GM19468 (cell line): Measurements from ENCODE around the gene EVA1C.
"Not testable (repeated sequence)": the region's sequence is repeated elsewhere in the genome, so short reads cannot be mapped to it uniquely, and the experiment has no call there.

ENCODE experiments used
- ATAC-seq: cut with Tn5 transposase; IDR thresholded peaks from one replicate; pipeline ENCODE4 v1.9.1; 2021; ENCODE audit warnings: mild to moderate bottlenecking, moderate library complexity, moderate number of reproducible peaks; ENCODE audit not compliant: unreplicated experiment; ENCODE audit errors: extremely low read depth

Gene EVA1C

DNA sequence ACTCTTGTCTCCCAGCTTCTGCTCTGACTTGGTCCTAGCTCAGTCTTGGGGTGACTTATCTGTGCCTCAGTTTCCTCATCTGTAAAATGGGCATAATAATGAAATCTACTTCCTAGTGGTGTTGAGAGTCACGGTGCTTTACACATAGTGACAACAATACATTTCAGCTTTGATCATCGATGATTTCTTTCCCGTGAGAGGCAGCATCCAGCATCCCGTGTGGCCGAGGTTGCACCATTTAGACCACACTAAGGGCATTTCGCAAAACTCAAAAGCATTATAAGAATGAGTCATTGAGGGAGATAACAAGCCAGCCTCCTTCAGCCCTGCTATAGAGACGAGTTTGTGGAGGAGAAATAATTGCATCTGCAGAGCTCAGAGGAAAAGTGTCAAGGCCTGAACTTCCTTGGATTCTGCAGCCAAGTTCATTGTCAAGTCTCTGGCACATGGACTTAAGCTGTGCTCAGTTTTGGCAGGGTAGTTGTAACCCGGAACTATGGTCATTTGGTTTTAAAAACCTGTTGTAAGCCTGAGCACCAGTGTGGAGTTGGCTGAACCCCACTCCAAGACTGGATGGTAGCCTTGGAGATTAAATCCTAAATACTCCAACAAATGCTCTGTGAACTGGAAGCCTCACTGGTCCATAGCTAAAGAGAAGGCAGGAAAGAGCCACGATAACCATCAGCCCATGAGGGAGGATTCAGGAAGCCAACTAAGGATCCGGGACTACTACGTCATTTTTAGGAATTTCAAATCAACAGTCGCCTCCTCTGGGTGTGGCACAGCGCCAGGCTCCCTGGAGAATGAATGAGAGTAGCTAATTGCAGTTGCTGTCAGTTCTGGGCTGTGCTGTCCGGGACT is 108.6 kb downstream of the EVA1C start:
- no peak for ATAC-seq

DNA sequence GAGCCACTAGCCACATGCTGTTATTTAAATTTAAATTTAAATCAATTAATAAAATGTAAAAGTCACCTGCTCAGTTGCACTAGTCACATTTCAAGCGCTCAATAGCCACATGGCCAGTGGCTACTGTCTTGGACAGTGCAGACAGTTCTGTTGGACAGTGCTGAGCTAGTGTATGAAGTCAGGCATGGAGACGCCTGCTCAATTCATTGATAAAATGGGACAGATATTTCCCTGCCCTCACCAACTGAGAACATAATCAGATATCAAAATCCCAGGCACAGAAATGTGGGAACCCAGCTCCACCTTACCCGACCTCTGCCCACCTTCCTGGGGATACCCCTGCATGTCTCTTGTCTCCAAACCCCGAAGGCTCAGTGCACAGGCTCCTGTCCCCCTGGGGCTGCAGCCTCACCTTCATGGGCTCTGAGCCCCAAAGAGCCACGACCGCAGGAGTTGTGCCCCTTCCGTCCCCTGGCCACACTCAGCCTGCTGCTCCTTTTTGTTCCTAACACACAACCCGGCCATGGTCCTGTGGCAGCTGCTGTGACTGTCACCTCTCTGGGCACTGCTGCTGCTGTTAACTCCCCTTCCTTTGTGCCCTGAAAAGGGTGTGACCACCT is 109.3 kb downstream of the EVA1C start:
- no peak for ATAC-seq

DNA sequence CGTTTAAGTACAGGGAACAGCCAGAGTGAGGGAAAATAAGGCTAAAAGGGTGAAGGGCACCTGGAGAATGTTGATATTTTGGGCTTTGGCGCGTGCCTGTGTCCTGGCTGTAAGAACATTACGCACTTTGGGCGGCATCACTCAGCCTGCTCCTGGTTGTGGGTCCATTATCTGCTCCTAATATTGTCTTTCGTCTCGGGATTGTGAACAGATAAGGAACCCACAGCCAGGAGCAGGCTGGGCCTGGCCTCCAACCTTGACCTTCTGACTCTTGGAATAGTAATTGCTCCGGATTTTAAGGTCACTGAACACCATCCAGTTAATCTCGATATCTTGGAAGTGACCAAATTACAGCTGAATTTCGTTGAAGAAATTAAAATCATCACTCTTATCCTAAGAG is 111.0 kb downstream of the EVA1C start:
- no peak for ATAC-seq

- no peak for ATAC-seq
Observed at GRCh38 chr21:32523988-32524719, 111.6 kb downstream of the EVA1C start.

DNA sequence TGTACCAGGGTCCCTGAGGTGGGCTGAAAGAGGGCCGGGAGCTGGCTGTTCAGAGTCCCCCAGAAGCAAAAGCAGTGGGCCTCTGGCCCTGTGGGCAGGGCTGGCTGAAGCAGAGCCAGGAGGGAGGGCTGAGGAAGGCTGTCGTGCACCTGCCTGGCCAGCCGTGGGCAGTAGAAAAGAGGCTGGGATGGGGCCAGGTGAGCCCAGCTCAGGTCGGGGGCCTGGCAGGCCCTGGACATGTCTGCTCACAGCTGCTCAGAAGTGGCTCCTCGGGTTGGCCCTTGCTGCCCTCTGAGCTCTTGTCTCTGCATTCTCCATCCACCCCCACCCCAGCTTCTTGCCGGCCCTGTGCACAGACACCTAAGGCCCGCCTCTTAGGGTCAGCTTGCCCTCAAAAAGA is 112.8 kb downstream of the EVA1C start:
- ATAC-seq: no peak

- ATAC-seq: no peak
Observed at GRCh38 chr21:32529679-32530078, 117.2 kb downstream of the EVA1C start.

DNA sequence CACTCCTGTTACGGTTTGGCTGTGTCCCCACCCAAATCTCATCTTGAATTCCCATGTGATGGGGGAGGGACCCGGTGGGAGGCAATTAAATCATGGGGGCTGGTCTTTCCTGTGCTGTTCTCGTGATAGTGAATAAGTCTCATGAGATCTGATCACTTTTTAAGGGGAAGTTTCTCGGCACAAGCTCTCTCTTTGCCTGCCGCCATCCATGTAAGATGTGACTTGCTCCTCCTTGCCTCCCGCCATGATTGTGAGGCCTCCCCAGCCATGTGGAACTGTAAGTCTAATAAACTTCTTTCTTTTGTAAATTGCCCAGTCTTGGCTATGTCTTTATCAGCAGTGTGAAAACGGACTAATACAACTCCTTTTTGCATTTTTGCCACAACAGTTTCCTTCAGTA is 118.3 kb downstream of the EVA1C start:
- ATAC-seq: not testable (repeated sequence)

DNA sequence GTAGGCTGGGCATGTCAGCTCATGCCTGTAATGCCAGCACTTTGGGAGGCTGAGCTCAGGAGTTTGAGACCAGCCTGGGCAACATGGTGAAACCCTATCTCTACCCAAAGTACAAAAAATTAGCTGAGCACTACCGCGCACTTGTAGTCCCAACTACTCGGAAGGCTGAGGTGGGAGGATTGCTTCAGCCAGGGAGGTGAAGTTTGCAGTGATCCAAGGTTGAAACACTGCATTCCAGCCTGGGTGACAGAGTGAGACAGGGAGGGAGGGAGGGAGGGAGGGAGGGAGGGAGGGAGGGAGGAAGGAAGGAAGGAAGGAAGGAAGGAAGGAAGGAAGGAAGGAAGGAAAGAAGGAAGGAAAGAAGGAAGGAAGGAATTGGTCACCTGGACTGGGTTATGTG is 119.1 kb downstream of the EVA1C start:
- ATAC-seq: not testable (repeated sequence)

- ATAC-seq: no peak
Observed at GRCh38 chr21:32532636-32533035, 120.1 kb downstream of the EVA1C start.

DNA sequence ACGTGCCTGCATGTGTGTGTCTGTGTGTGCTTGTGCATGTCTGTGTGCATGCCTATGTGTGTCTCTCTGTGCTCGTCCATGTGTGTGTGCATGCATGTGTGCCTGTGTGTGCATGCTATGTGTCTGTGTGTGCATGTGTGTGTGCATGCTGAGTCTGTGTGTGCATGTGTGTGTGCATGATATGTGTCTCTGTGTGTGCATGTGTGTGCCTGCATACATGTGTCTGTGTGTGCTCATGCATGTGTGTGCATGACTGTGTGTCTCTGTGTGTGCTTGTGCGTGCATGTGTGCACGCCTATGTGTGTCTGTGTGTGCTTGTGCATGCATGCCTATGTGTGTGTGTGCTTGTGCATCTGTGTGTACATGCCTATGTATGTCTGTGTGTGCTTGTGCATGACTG is 120.5 kb downstream of the EVA1C start:
- ATAC-seq: no peak

GRCh38 chr21:32533611-32534010 is 121.1 kb downstream of the EVA1C start:
- ATAC-seq: no peak

DNA sequence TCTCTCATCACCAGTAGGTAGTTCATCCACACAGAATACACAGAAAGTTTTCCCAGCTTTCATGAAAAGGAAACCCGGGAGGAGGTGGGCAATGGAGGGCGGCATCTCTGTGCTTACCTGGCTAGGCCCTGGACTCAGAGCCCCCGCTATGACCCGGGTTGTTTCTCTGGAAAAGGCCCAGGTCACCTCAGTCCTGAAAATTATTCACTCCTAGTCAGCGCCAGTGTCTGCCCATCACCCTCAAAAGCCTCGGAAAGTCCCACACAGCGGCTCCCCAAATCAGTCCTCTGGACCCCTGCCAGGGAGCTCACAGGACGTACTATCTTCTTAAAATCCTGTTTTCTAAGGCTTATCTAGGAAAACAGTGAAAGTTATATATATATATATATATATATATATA is 121.6 kb downstream of the EVA1C start:
- ATAC-seq: no peak

GRCh38 chr21:32535612-32536011 is 123.1 kb downstream of the EVA1C start:
- no peak for ATAC-seq

- ATAC-seq: no peak
Observed at GRCh38 chr21:32537569-32537881, 125.0 kb downstream of the EVA1C start.

DNA sequence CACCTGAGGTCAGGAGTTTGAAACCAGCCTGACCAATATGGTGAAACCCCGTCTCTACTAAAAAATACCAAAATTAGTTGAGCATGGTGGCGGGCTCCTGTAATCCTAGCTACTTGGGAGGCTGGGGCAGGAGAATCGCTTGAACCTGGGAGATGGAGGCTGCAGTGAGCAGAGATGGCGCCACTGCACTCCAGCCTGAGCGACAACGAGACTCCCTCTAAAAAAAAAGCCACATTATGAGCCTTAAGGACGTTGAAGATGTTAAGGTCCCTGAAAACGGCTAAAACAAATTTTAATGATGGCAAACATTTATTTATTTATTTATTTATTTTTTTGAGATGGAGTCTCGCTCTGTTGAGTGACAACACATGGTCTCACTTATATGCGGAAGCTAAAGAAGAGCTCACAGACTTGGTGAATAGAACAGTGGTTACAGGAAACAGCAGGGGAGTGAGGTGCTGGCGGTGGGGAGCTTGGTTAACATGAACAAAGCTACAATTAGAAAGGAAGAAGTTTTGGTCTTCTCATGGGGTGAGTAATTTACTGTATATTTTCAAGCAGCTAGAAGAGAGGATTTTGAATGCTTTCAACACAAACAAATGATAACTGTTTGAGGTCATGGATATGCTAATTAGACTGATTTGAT is 125.8 kb downstream of the EVA1C start:
- ATAC-seq: no peak

DNA sequence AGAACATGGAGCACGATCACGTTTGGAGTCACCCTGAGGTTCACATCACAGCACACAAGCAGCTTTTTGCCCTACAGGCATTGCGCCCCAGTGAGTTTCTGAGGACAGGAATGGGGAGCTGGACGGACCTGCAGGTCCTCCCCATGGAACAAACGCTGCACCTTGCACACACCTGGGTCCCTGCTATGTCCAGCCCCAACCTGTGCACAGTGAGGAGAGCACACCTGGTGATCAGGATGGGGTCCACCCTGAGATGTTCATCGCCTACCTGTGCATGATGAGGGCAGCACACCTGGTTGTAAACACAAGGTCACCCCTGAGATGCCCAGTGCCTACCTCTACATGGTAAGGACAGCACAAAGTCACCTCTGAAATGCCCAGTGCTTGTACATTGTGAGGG is 126.9 kb downstream of the EVA1C start:
- no peak for ATAC-seq

- ATAC-seq: not testable (repeated sequence)
Observed at GRCh38 chr21:32543056-32543455, 130.6 kb downstream of the EVA1C start.

DNA sequence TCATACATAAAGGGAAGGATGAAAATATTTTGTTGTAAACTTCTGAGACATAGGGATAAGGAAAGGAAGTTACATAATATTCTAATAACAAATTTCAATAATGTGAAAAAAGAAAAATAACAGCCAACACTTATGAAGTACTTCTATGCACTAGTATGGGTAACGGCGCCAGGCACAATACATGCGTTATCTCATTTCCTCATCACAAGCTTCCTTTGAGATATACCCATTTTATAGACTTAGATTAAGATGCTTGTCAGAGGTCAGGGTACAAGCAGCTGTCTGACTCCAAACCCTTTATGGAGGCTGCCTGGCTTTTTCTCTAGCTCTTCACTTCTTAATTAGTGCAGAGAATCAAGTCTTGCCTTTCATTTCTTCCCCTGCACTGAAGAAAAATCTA is 131.5 kb downstream of the EVA1C start:
- no peak for ATAC-seq

GRCh38 chr21:32544697-32545096 is 132.2 kb downstream of the EVA1C start:
- ATAC-seq: no peak

- ATAC-seq: no peak
Observed at GRCh38 chr21:32545948-32546441, 133.5 kb downstream of the EVA1C start.

GRCh38 chr21:32547018-32547417 is 134.5 kb downstream of the EVA1C start:
- ATAC-seq: no peak
